Smooth muscle cell (in vitro differentiated cells): ENCODE data around the gene LPGAT1. TPM values are rescaled to one million over a fixed set of nuclear protein-coding genes. Genes with fewer than 3 reads are reported as not detected.

Experiments used
- DNase-seq: peaks from one replicate; lab custom pipeline; 2025; ENCODE audit not compliant: unreplicated experiment; lab: John Stamatoyannopoulos, UW
- H2AFZ ChIP-seq: fragments of 200-600 bp; sonication (generic); 2 replicates; pipeline ENCODE4 v1.6.0; 2016; ENCODE audit warnings: antibody characterized with exemption, low read depth, mild to moderate bottlenecking
- H3F3A ChIP-seq: fragments of 200-600 bp; sonication (generic); 2 replicates; pipeline ENCODE4 v1.6.0; 2017; ENCODE audit warnings: antibody characterized with exemption, low read depth
- H3K27ac ChIP-seq: fragments of 200-600 bp; sonication (generic); 2 replicates; pipeline ENCODE4 v1.5.1; 2016; ENCODE audit warnings: low read depth, mild to moderate bottlenecking
- H3K27me3 ChIP-seq: fragments of 200-600 bp; sonication (generic); 2 replicates; pipeline ENCODE4 v1.6.1; 2016; ENCODE audit warnings: low read depth, mild to moderate bottlenecking
- H3K36me3 ChIP-seq: fragments of 200-600 bp; sonication (generic); 2 replicates; pipeline ENCODE4 v1.5.1; 2016; ENCODE audit warnings: low read depth
- H3K4me1 ChIP-seq: fragments of 200-600 bp; sonication (generic); 2 replicates; pipeline ENCODE4 v1.5.1; 2016; ENCODE audit warnings: low read depth
- H3K4me2 ChIP-seq: fragments of 200-600 bp; sonication (generic); 2 replicates; pipeline ENCODE4 v1.6.0; 2016; ENCODE audit warnings: mild to moderate bottlenecking
- H3K4me3 ChIP-seq: fragments of 200-600 bp; sonication (generic); 2 replicates; pipeline ENCODE4 v1.5.1; 2016; ENCODE audit warnings: mild to moderate bottlenecking
- H3K79me2 ChIP-seq: fragments of 200-600 bp; sonication (generic); 2 replicates; pipeline ENCODE4 v1.6.0; 2016; ENCODE audit warnings: low read depth, mild to moderate bottlenecking
- H3K9ac ChIP-seq: fragments of 200-600 bp; sonication (generic); 2 replicates; pipeline ENCODE4 v1.6.0; 2016; ENCODE audit warnings: low read depth
- H3K9me3 ChIP-seq: fragments of 200-600 bp; sonication (generic); replicated peaks from 2 replicates; pipeline ENCODE4 v1.5.1; 2016; ENCODE audit warnings: low read depth
- H4K20me1 ChIP-seq: fragments of 200-600 bp; sonication (generic); 2 replicates; pipeline ENCODE4 v1.6.0; 2016; ENCODE audit warnings: low read depth
- WGBS: methylation state at CpG from one replicate; pipeline ENCODE4 v1.1.7; 2016; ENCODE audit warnings: low lambda C conversion rate; 5-methylcytosine and 5-hydroxymethylcytosine counted together
- polyA plus RNA-seq: library from polyadenylated mRNA; unstranded; fragments of >200 nt; fragmentation: Nextera tagmentation; extraction: Ambion mirVana; gene quantifications from 2 replicates; pipeline ENCODE4 v1.2.1, GENCODE V29; 2016
- total RNA-seq: library from RNA; depleted of rRNA; stranded (reverse); fragments of >200 nt; gene quantifications from 2 replicates; pipeline ENCODE4 v1.2.3, GENCODE V29; 2014
- TF ChIP-seq, protein P1 (sequence below): fragments of 200-600 bp; sonication (generic); IDR thresholded peaks from 2 replicates; pipeline ENCODE4 v1.5.1; 2017; ENCODE audit warnings: borderline replicate concordance, mild to moderate bottlenecking, antibody characterized with exemption; ENCODE audit not compliant: insufficient read depth, poor library complexity, severe bottlenecking

The LPGAT1 gene
- total and polyA plus RNA-seq, 2 experiments from 2014 or later, result 12.0 to 39.7 TPM

DNA sequence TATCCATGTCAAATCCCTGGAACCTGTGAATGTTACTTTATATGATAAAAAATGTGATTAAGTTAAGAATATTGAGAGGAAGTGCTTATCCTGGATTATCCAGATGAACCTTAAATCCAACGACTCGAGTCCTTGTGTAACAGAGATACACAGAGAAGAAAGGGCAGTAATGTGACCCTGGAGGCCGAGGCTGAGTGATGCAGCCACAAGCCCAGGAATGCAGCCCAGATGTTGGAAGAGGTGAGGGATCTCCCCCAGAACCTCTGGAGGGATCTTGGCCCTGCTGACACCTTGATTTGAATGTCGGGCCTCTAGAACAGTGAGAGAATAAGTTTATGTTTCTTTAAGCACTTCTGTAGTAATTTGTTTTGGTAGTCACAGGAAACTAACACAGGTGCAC, 18.0 kb downstream of the LPGAT1 start:
- H3K4me1 ChIP-seq, result no peaks in the 10 kb centered on the region
- WGBS, result 94% methylated on average over 4 of the region's 4 CpGs

DNA sequence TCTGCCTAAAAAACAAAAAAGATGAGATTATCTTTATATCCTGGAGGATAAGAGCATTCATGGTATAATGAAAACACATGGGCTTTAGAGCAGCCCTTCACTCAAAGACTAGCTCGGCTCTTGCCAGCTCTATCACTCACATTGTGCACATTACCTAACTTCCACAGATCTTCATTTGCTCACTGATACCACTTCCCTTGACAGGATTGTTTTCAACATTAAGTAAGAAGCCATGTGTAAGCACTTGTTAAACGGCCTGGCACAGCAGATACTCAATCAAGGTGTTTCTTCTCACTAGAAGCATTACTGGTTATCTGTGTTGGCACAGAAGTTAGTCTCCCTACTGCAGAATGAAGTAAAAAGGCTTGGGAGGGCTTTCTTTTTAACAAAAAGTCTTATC, 18.7 kb downstream of the LPGAT1 start:
- DNase-seq, result no peak
- H3K4me3 ChIP-seq, result no peak overlapping the region
- peaks cover 19% of the 10 kb centered on the region for H3K36me3 ChIP-seq
- no peak overlapping the region for H3K4me2 ChIP-seq
- TF ChIP-seq, protein P1, sequence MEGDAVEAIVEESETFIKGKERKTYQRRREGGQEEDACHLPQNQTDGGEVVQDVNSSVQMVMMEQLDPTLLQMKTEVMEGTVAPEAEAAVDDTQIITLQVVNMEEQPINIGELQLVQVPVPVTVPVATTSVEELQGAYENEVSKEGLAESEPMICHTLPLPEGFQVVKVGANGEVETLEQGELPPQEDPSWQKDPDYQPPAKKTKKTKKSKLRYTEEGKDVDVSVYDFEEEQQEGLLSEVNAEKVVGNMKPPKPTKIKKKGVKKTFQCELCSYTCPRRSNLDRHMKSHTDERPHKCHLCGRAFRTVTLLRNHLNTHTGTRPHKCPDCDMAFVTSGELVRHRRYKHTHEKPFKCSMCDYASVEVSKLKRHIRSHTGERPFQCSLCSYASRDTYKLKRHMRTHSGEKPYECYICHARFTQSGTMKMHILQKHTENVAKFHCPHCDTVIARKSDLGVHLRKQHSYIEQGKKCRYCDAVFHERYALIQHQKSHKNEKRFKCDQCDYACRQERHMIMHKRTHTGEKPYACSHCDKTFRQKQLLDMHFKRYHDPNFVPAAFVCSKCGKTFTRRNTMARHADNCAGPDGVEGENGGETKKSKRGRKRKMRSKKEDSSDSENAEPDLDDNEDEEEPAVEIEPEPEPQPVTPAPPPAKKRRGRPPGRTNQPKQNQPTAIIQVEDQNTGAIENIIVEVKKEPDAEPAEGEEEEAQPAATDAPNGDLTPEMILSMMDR, result no peak
- peaks cover 11% of the 10 kb centered on the region for H4K20me1 ChIP-seq
- H3K27ac ChIP-seq, result no peak overlapping the region
- H3K27me3 ChIP-seq, result no peaks in the 10 kb centered on the region
- peaks cover 6% of the 10 kb centered on the region for H3K79me2 ChIP-seq
- H3K9ac ChIP-seq, result no peak overlapping the region
- H3F3A ChIP-seq, result no peaks in the 10 kb centered on the region
- no peaks in the 10 kb centered on the region for H3K4me1 ChIP-seq
- 99% methylated on average over 2 of the region's 2 CpGs for WGBS
- no peak overlapping the region for H2AFZ ChIP-seq
- no peaks in the 10 kb centered on the region for H3K9me3 ChIP-seq

More for the DNA sequence above, 18.0 kb downstream of the LPGAT1 start:
- H3K9ac ChIP-seq, result no peak overlapping the region
- peaks cover 5% of the 10 kb centered on the region for H3K79me2 ChIP-seq
- no peak overlapping the region for H3K27ac ChIP-seq
- H2AFZ ChIP-seq, result no peak overlapping the region
- no peak for DNase-seq
- H3K36me3 ChIP-seq, result peaks cover 13% of the 10 kb centered on the region
- TF ChIP-seq, protein P1, result no peak
- no peaks in the 10 kb centered on the region for H3K9me3 ChIP-seq
- H4K20me1 ChIP-seq, result peaks cover 11% of the 10 kb centered on the region
- no peaks in the 10 kb centered on the region for H3F3A ChIP-seq
- H3K4me3 ChIP-seq, result no peak overlapping the region
- no peak overlapping the region for H3K4me2 ChIP-seq
- H3K27me3 ChIP-seq, result no peaks in the 10 kb centered on the region

DNA sequence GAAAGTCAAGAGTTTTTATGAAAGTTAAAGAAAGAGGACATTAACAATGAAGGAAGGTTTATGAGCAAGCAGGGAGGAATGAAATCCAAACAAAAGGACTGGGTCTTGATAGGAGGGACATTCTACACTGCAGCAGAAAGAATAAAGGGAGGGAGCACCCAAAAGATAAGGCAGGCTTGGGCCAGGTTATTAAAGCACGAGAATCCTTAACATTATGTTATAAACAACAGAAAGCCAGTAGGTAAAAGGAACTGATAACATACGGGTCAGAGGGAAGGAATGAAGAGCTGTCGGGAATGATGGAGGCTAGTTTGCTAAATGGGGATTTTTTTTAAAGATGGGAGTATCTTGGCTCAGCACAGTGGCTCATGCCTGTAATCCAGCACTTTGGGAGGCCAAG, 19.4 kb downstream of the LPGAT1 start:
- no peak overlapping the region for H3K4me3 ChIP-seq
- H3K27ac ChIP-seq, result no peak overlapping the region
- H3K36me3 ChIP-seq, result peaks cover 19% of the 10 kb centered on the region
- H3K27me3 ChIP-seq, result no peaks in the 10 kb centered on the region
- peaks cover 11% of the 10 kb centered on the region for H4K20me1 ChIP-seq
- H3K79me2 ChIP-seq, result peaks cover 10% of the 10 kb centered on the region
- H3K4me1 ChIP-seq, result no peaks in the 10 kb centered on the region
- H2AFZ ChIP-seq, result no peak overlapping the region
- no peaks in the 10 kb centered on the region for H3K9me3 ChIP-seq
- H3K4me2 ChIP-seq, result no peak overlapping the region
- no peaks in the 10 kb centered on the region for H3F3A ChIP-seq
- 89% methylated on average over 3 of the region's 3 CpGs for WGBS
- H3K9ac ChIP-seq, result no peak overlapping the region
- TF ChIP-seq, protein P1, result no peak
- DNase-seq, result no peak

DNA sequence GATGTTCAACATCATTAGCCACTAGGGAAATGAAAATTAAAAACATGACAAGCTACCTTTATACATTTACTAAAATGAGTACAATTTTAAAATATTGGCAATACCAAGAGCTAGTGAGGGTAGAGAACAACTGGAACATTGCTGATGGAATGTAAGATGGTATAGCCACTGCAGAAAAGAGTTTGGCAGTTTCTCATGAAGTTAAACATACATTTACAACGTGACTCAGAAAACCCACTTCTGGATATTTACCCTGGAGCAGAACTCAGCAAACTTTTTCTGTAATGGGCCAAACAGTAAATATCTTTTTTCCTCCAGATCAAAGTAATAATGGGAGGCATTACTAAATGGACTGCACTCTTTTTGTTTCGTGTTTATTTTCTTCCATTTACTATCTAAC, 22.1 kb downstream of the LPGAT1 start:
- WGBS, result 82% methylated on average over 2 of the region's 2 CpGs
- DNase-seq, result no peak
- Histone ChIP-seq H3K4me1 (no peaks in the 10 kb centered on the region), H2AFZ (no peak overlapping the region), H4K20me1 (no peaks in the 10 kb centered on the region), H3K79me2 (peaks cover 19% of the 10 kb centered on the region), H3K4me2 (no peak overlapping the region), H3K9ac (no peak overlapping the region), H3K27ac (no peak overlapping the region), H3K9me3 (no peaks in the 10 kb centered on the region), H3K36me3 (peaks cover 28% of the 10 kb centered on the region), H3K4me3 (no peak overlapping the region), H3K27me3 (no peaks in the 10 kb centered on the region), H3F3A (no peaks in the 10 kb centered on the region)
- TF ChIP-seq, protein P1, result no peak
